Spleen (tissue), 7 donors: ENCODE data around the gene ZMIZ1.

ENCODE experiments used
- CTCF ChIP-seq, 11 experiments: fragments of 200-600 bp in 7 of 11; fragments of 450-650 bp in 4 of 11; sonication (generic) in 4 of 11; IDR thresholded peaks in 8 of 11; conservative IDR thresholded peaks in 3 of 11; 1 replicate in 7 of 11; 2 replicates in 4 of 11; pipeline versions ENCODE4 v1.4.0 to v1.8.0; 2016 to 2021; ENCODE audit warnings: antibody characterized with exemption in 11 of 11, inconsistent platforms in 4 of 11, mild to moderate bottlenecking in 1 of 11
- POLR2A ChIP-seq, 3 donors: fragments of 450-650 bp; IDR thresholded peaks; one replicate each; pipeline ENCODE4 v1.5.1; 2017; ENCODE audit warnings: antibody characterized with exemption in 3 of 3, mild to moderate bottlenecking in 1 of 3
- POLR2AphosphoS5 ChIP-seq, 3 donors: sonication (generic); formaldehyde crosslinking; IDR thresholded peaks; one replicate each; pipeline ENCODE4 v1.5.1; 2017; ENCODE audit warnings: antibody characterized with exemption in 3 of 3
- donor health status: DM: no; HTN: no; CAD: no; lungs with moderate emphysema.
- donor health status: DM: no; HTN: no; CAD: no.
- donor health status: DM: no; HTN: no; CAD: no.

GRCh38 chr10:79196470-79197461, 128.0 kb downstream of the ZMIZ1 start:
- TF ChIP-seq CTCF (IDR thresholded peaks at IDR 0.05 in 8 of 11, conservative IDR thresholded peaks at IDR 0.05 in 3 of 11) (peak; percentile 76 to 97 (median 91)), POLR2AphosphoS5 (IDR thresholded peaks at IDR 0.05) (peak; percentile 42 to 69 (median 64)), POLR2A (IDR thresholded peaks at IDR 0.05) (no peak)
